Thyroid gland (tissue), 4 donors: ENCODE data around the gene PDE4B. TPM values are rescaled to one million over a fixed set of nuclear protein-coding genes. Genes with fewer than 3 reads are reported as not detected.
"Not testable (repeated sequence)": the region's sequence is repeated elsewhere in the genome, so short reads cannot be mapped to it uniquely, and the experiment has no call there.

Source experiments
- DNase-seq, 2 donors: peaks; one replicate each; pipeline ENCODE4 v3.0.0-alpha.2; 2019
- H3K27ac ChIP-seq, 3 donors: fragments of 200-600 bp; sonication (generic); 1 replicate in 2 of 3; 2 replicates in 1 of 3; pipeline ENCODE4 v1.5.1; 2016 to 2019; ENCODE audit warnings: mild to moderate bottlenecking in 1 of 3, moderate library complexity in 1 of 3
- H3K27me3 ChIP-seq: fragments of 200-600 bp; sonication (generic); one replicate; pipeline ENCODE4 v1.5.1; 2019
- H3K36me3 ChIP-seq, 2 donors: fragments of 200-600 bp; sonication (generic); one replicate each; pipeline ENCODE4 v1.5.1; 2016 to 2019
- H3K4me1 ChIP-seq, 2 donors: fragments of 200-600 bp; sonication (generic); one replicate each; pipeline ENCODE4 v1.5.1; 2017 to 2019
- H3K4me3 ChIP-seq, 3 donors: fragments of 200-600 bp; sonication (generic); replicated peaks in 1 of 3; 1 replicate in 2 of 3; 2 replicates in 1 of 3; pipeline ENCODE4 v1.5.1; 2016; ENCODE audit warnings: mild to moderate bottlenecking in 1 of 3
- H3K9me3 ChIP-seq: fragments of 200-600 bp; sonication (generic); one replicate; pipeline ENCODE4 v1.5.1; 2017
- CTCF ChIP-seq, 6 experiments: fragments of 200-600 bp in 3 of 6; fragments of 450-650 bp in 3 of 6; sonication (generic) in 3 of 6; IDR thresholded peaks; one replicate each; pipeline ENCODE4 v1.5.1; 2016 to 2019; ENCODE audit warnings: antibody characterized with exemption in 6 of 6, mild to moderate bottlenecking in 2 of 6, inconsistent platforms in 1 of 6, moderate library complexity in 1 of 6
- POLR2A ChIP-seq, 2 donors: fragments of 450-650 bp; IDR thresholded peaks; one replicate each; pipeline ENCODE4 v1.6.1; 2017; ENCODE audit warnings: antibody characterized with exemption in 2 of 2, mild to moderate bottlenecking in 2 of 2, moderate library complexity in 1 of 2
- WGBS, 2 donors: methylation state at CpG; one replicate each; pipeline ENCODE4 v1.1.5; 2017; 5-methylcytosine and 5-hydroxymethylcytosine counted together
- intact Hi-C: fragments of 100-400 bp; cut with DNase I; formaldehyde crosslinking; loops from one replicate; pipeline ENCODE4 v1.15.1; 2023
- total RNA-seq, 4 donors: library from RNA; depleted of rRNA; stranded (reverse); fragments of >200 nt; gene quantifications; one replicate each; pipeline ENCODE4 v1.2.3, GENCODE V29; 2016

The PDE4B gene
- total RNA-seq, 4 donors from 2014 or later, result 9.6 to 21.3 (median 15.0) TPM

- DNase-seq, result no peak
- Histone ChIP-seq H3K4me1 (peaks cover 0 to 1% of the 10 kb centered on the region in 2 donors), H3K27me3 (no peaks in the 10 kb centered on the region), H3K4me3 (no peak overlapping the region), H3K36me3 (no peaks in the 10 kb centered on the region), H3K9me3 (no peaks in the 10 kb centered on the region), H3K27ac (no peak overlapping the region)
- intact Hi-C loops, result no loop called here
- TF ChIP-seq CTCF (IDR thresholded peaks at IDR 0.05) (no peak), POLR2A (IDR thresholded peaks at IDR 0.05) (no peak)
- 74 to 80% methylated on average over 6 of the region's 6 CpGs for WGBS, 2 donors
These were observed 172.7 kb downstream of the PDE4B start for GRCh38 chr1:65965112-65965996.

GRCh38 chr1:65967492-65967891, 174.8 kb downstream of the PDE4B start:
- H3K4me1 ChIP-seq, DNase-seq, H3K36me3 ChIP-seq, intact Hi-C loops, H3K4me3 ChIP-seq, H3K27ac ChIP-seq, H3K9me3 ChIP-seq, H3K27me3 ChIP-seq: not testable (repeated sequence)
- WGBS, 2 donors, result 96 to 97% methylated on average over 4 of the region's 4 CpGs

- H3K36me3 ChIP-seq, result no peaks in the 10 kb centered on the region
- intact Hi-C loops, result no loop called here
These were observed 178.9 kb downstream of the PDE4B start for GRCh38 chr1:65971547-65971946.

GRCh38 chr1:65975708-65976107, 183.0 kb downstream of the PDE4B start:
- no peak for TF ChIP-seq POLR2A (IDR thresholded peaks at IDR 0.05)
- TF ChIP-seq CTCF (IDR thresholded peaks at IDR 0.05), result no peak

More at GRCh38 chr1:65971547-65971946, 178.9 kb downstream of the PDE4B start:
- H3K4me3 ChIP-seq, result no peak overlapping the region
- H3K27ac ChIP-seq, result no peak overlapping the region
- no peak for DNase-seq
- no peaks in the 10 kb centered on the region for H3K27me3 ChIP-seq
- TF ChIP-seq CTCF (IDR thresholded peaks at IDR 0.05), result no peak
- WGBS, 2 donors, result 79 to 83% methylated on average over 2 of the region's 2 CpGs
- H3K9me3 ChIP-seq, result no peaks in the 10 kb centered on the region
- peaks cover 0 to 6% of the 10 kb centered on the region in 2 donors for H3K4me1 ChIP-seq

GRCh38 chr1:65979136-65980044, 186.7 kb downstream of the PDE4B start:
- intact Hi-C loops, result no loop called here
- no peak for DNase-seq
- Histone ChIP-seq H3K9me3 (no peaks in the 10 kb centered on the region), H3K36me3 (no peaks in the 10 kb centered on the region), H3K4me3 (no peak overlapping the region), H3K4me1 (no peaks in the 10 kb centered on the region), H3K27ac (no peak overlapping the region), H3K27me3 (no peaks in the 10 kb centered on the region)
- WGBS, 2 donors, result 70 to 79% methylated on average over 7 of the region's 7 CpGs
- no peak for TF ChIP-seq CTCF (IDR thresholded peaks at IDR 0.05)
- TF ChIP-seq POLR2A (IDR thresholded peaks at IDR 0.05), result no peak

More at GRCh38 chr1:65975708-65976107, 183.0 kb downstream of the PDE4B start:
- Histone ChIP-seq H3K36me3 (no peaks in the 10 kb centered on the region), H3K9me3 (no peaks in the 10 kb centered on the region), H3K27ac (no peak overlapping the region), H3K4me3 (no peak overlapping the region), H3K27me3 (no peaks in the 10 kb centered on the region), H3K4me1 (peaks cover 0 to under 1% of the 10 kb centered on the region in 2 donors)
- WGBS, 2 donors, result 43% methylated on average over 1 of the region's 1 CpG; no CpG with 5 or more reads in 1 of the 2 donors
- intact Hi-C loops, result no loop called here
- no peak for DNase-seq
